Erythroblast (primary cell): ENCODE measurements around the gene GABRG3.

Source experiments
- GATA1 ChIP-seq: IDR thresholded peaks from 2 replicates; pipeline ENCODE4 v1.6.1; 2011; ENCODE audit warnings: low read depth, mild to moderate bottlenecking, control low read depth, low read length, moderate library complexity
- POLR2A ChIP-seq: IDR thresholded peaks from 2 replicates; pipeline ENCODE4 v1.6.1; 2011; ENCODE audit warnings: mild to moderate bottlenecking, low read length

GRCh38 chr15:27480141-27480530, 509.2 kb downstream of the GABRG3 start:
- TF ChIP-seq POLR2A (no peak), GATA1 (no peak)
